Measurements from ENCODE around the gene UBR4. TPM values are rescaled to one million over a fixed set of nuclear protein-coding genes. Genes with fewer than 3 reads are reported as not detected.

Gene UBR4
- total RNA-seq, 1 donor = 136 TPM

GRCh38 chr1:19121192-19121591, 88.9 kb downstream of the UBR4 start:
- TF ChIP-seq, protein P1, sequence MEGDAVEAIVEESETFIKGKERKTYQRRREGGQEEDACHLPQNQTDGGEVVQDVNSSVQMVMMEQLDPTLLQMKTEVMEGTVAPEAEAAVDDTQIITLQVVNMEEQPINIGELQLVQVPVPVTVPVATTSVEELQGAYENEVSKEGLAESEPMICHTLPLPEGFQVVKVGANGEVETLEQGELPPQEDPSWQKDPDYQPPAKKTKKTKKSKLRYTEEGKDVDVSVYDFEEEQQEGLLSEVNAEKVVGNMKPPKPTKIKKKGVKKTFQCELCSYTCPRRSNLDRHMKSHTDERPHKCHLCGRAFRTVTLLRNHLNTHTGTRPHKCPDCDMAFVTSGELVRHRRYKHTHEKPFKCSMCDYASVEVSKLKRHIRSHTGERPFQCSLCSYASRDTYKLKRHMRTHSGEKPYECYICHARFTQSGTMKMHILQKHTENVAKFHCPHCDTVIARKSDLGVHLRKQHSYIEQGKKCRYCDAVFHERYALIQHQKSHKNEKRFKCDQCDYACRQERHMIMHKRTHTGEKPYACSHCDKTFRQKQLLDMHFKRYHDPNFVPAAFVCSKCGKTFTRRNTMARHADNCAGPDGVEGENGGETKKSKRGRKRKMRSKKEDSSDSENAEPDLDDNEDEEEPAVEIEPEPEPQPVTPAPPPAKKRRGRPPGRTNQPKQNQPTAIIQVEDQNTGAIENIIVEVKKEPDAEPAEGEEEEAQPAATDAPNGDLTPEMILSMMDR (IDR thresholded peaks at IDR 0.05; ENCODE audit: insufficient read depth, low read length) = no peak
- DNase-seq (ENCODE audit: low read depth) = no peak
- H3K4me3 ChIP-seq (ENCODE audit: low read depth, low read length) = no peak overlapping the region

GRCh38 chr1:19120070-19120469, 90.0 kb downstream of the UBR4 start:
- TF ChIP-seq, protein P1 (IDR thresholded peaks at IDR 0.05; ENCODE audit: insufficient read depth, low read length) = no peak
- DNase-seq (ENCODE audit: low read depth) = no peak
- H3K4me3 ChIP-seq (ENCODE audit: low read depth, low read length) = no peak overlapping the region

GRCh38 chr1:19115082-19115808, 94.8 kb downstream of the UBR4 start:
- no peak overlapping the region for H3K4me3 ChIP-seq (ENCODE audit: low read depth, low read length)
- no peak for DNase-seq (ENCODE audit: low read depth)
- TF ChIP-seq, protein P1 (IDR thresholded peaks at IDR 0.05; ENCODE audit: insufficient read depth, low read length) = no peak

- TF ChIP-seq, protein P1 (IDR thresholded peaks at IDR 0.05; ENCODE audit: insufficient read depth, low read length) = peak; percentile 48
- DNase-seq (ENCODE audit: low read depth) = peak; percentile 18
- no peak overlapping the region for H3K4me3 ChIP-seq (ENCODE audit: low read depth, low read length)
These were observed 96.4 kb downstream of the UBR4 start for GRCh38 chr1:19113697-19114092.

DNA sequence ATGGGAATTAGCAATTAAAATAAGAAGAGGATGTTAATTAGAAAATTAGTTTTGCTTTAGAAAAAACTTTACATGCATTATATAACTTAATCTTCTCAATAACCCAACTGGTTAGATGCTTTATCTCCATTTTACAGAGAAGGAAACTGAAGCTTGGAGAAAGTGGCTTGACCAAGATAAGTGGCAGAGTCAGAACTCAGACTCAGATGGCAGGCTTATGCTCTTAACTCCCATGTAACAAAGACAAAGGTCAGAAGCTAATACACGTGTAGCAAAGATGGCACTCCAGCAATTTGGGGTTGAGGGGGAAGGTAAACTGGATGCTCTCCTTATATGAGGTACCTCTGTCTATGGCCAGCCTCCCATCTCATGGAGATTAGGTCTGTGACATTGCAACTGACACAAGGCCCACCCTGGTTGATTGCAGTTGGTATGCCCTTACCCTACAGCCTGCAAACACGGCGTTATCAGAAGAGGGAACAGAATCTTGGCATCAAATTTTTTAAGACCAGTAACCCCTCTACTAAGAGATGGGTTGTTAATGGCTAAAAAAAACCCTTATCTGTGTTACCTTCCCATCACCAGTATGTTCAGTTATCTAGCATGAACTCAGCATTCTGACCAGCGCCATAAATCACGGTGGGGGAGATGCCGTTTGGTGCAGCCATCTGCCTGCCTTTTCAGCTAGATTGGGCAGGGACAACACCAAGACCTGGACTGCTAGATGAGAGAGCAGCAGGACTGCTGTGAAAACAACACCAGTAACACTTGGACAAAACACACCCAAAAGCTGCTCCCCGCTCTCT, 97.0 kb downstream of the UBR4 start:
- no peak overlapping the region for H3K4me3 ChIP-seq (ENCODE audit: low read depth, low read length)
- DNase-seq (ENCODE audit: low read depth) = no peak
- TF ChIP-seq, protein P1 (IDR thresholded peaks at IDR 0.05; ENCODE audit: insufficient read depth, low read length) = no peak

GRCh38 chr1:19110257-19110927, 99.7 kb downstream of the UBR4 start:
- H3K4me3 ChIP-seq (ENCODE audit: low read depth, low read length) = no peak overlapping the region
- TF ChIP-seq, protein P1 (IDR thresholded peaks at IDR 0.05; ENCODE audit: insufficient read depth, low read length) = no peak
- DNase-seq (ENCODE audit: low read depth) = no peak

All from fibroblast of the aortic adventitia (primary cell).